GM18526 (cell line): ENCODE measurements around the gene CHEK2.
"Not testable (repeated sequence)": the region's sequence is repeated elsewhere in the genome, so short reads cannot be mapped to it uniquely, and the experiment has no call there.

Experiments
- POLR2A ChIP-seq: IDR thresholded peaks from 3 replicates; pipeline ENCODE4 v1.6.1; 2011; ENCODE audit not compliant: insufficient read length; ENCODE audit errors: extremely low read depth

CHEK2 gene

GRCh38 chr22:28711820-28712777, 29.5 kb downstream of the CHEK2 start:
- no peak for TF ChIP-seq POLR2A

- TF ChIP-seq POLR2A = no peak
These were observed 30.3 kb downstream of the CHEK2 start for GRCh38 chr22:28711341-28711740.

GRCh38 chr22:28710576-28711191, 30.9 kb downstream of the CHEK2 start:
- no peak for TF ChIP-seq POLR2A

GRCh38 chr22:28710107-28710506, 31.5 kb downstream of the CHEK2 start:
- no peak for TF ChIP-seq POLR2A

- no peak for TF ChIP-seq POLR2A
These were observed 34.8 kb downstream of the CHEK2 start for GRCh38 chr22:28706845-28707244.

GRCh38 chr22:28703436-28703835, 38.2 kb downstream of the CHEK2 start:
- TF ChIP-seq POLR2A = no peak

GRCh38 chr22:28702891-28703290, 38.7 kb downstream of the CHEK2 start:
- no peak for TF ChIP-seq POLR2A

- not testable (repeated sequence) for TF ChIP-seq POLR2A
These were observed 61.9 kb downstream of the CHEK2 start, which contains the start of gene TTC28 for GRCh38 chr22:28679611-28680287. TSS of gene TTC28 (minus strand) at chr22:28679840. CDS start at chr22:28679723, 117 bp downstream.

- TF ChIP-seq POLR2A = no peak
These were observed 67.5 kb downstream of the CHEK2 start for GRCh38 chr22:28674121-28674563.

GRCh38 chr22:28670756-28671155, 70.9 kb downstream of the CHEK2 start:
- no peak for TF ChIP-seq POLR2A

- no peak for TF ChIP-seq POLR2A
These were observed 71.5 kb downstream of the CHEK2 start for GRCh38 chr22:28670161-28670560.

- TF ChIP-seq POLR2A = no peak
These were observed 72.2 kb downstream of the CHEK2 start for GRCh38 chr22:28669387-28669786.

GRCh38 chr22:28658448-28658847, 83.2 kb downstream of the CHEK2 start:
- TF ChIP-seq POLR2A = no peak

- no peak for TF ChIP-seq POLR2A
These were observed 85.4 kb downstream of the CHEK2 start for GRCh38 chr22:28656181-28656580.

GRCh38 chr22:28650463-28650862, 91.2 kb downstream of the CHEK2 start:
- TF ChIP-seq POLR2A = no peak
